Heart left ventricle (tissue), 16 donors: ENCODE results near the gene HTRA2. TPM values are rescaled to one million over a fixed set of nuclear protein-coding genes. Genes with fewer than 3 reads are reported as not detected.

ENCODE experiments used
- ATAC-seq, 4 donors: fragments of 200-7000 bp; cut with Tn5 transposase; one replicate each; pipeline ENCODE4 v1.9.1; 2020 to 2022; ENCODE audit warnings: moderate library complexity in 4 of 4, mild to moderate bottlenecking in 3 of 4, moderate number of reproducible peaks in 1 of 4
- DNase-seq, 5 donors: peaks; one replicate each; pipeline ENCODE4 v3.0.0-alpha.2; 2020
- H3K27ac ChIP-seq, 12 donors: fragments of 200-600 bp; sonication (generic) in 4 of 12; one replicate each; pipeline versions ENCODE4 v1.5.0 to v1.8.0; 2016 to 2022; ENCODE audit warnings: mild to moderate bottlenecking in 2 of 12
- H3K27me3 ChIP-seq, 9 donors: fragments of 200-600 bp; sonication (generic) in 2 of 9; one replicate each; pipeline versions ENCODE4 v1.5.1 to v1.8.0; 2016 to 2022; ENCODE audit warnings: mild to moderate bottlenecking in 3 of 9
- H3K36me3 ChIP-seq, 9 donors: fragments of 200-600 bp; sonication (generic) in 2 of 9; one replicate each; pipeline versions ENCODE4 v1.5.0 to v1.8.0; 2018 to 2022; ENCODE audit warnings: mild to moderate bottlenecking in 2 of 9
- H3K4me1 ChIP-seq, 12 donors: fragments of 200-600 bp; sonication (generic) in 4 of 12; one replicate each; pipeline versions ENCODE4 v1.5.0 to v1.8.0; 2016 to 2022; ENCODE audit warnings: mild to moderate bottlenecking in 3 of 12
- H3K4me3 ChIP-seq, 12 donors: fragments of 200-600 bp; sonication (generic) in 4 of 12; one replicate each; pipeline versions ENCODE4 v1.5.0 to v1.8.0; 2017 to 2022; ENCODE audit warnings: mild to moderate bottlenecking in 9 of 12, moderate library complexity in 4 of 12
- H3K9me3 ChIP-seq, 12 donors: fragments of 200-600 bp; sonication (generic) in 4 of 12; one replicate each; pipeline versions ENCODE4 v1.5.0 to v1.8.0; 2016 to 2022; ENCODE audit warnings: mild to moderate bottlenecking in 1 of 12
- POLR2A ChIP-seq, 2 donors: fragments of 450-650 bp; IDR thresholded peaks; one replicate each; pipeline ENCODE4 v1.6.1; 2017; ENCODE audit warnings: antibody characterized with exemption in 2 of 2, mild to moderate bottlenecking in 2 of 2, moderate library complexity in 2 of 2
- WGBS, 4 donors: extraction: QIAGEN DNeasy Blood & Tissue Kit in 2 of 4; methylation state at CpG; one replicate each; pipeline versions ENCODE4 v1.1.5 to v1.1.7; 2013 to 2018; 5-methylcytosine and 5-hydroxymethylcytosine counted together
- intact Hi-C, 10 donors: fragments of 100-400 bp; cut with DNase I; formaldehyde crosslinking; loops; one replicate each; pipeline versions ENCODE4 v1.11.1 to v1.14.2; 2022
- polyA plus RNA-seq, 2 donors: library from polyadenylated mRNA; stranded (reverse); fragments of 200-250 nt; gene quantifications; one replicate each; pipeline ENCODE4 v1.2.3, GENCODE V29; 2013
- total RNA-seq, 9 donors: library from RNA; depleted of rRNA in 2 of 9; stranded (reverse); fragments of >200 nt in 2 of 9; fragmentation: NEBNext Ultra II Directional in 3 of 9; extraction: Animal tissue kit (Norgen Biotek cat#: 25700) in 3 of 9; gene quantifications; one replicate each; pipeline versions ENCODE4 v1.1.0 to v1.2.4, GENCODE V29; 2016 to 2023
- TF ChIP-seq, protein P1 (sequence below), 12 donors: fragments of 200-600 bp; sonication (generic) in 4 of 12; IDR thresholded peaks; one replicate each; pipeline versions ENCODE4 v1.5.0 to v1.8.0; 2018 to 2022; ENCODE audit warnings: antibody characterized with exemption in 12 of 12, mild to moderate bottlenecking in 5 of 12
- donor health status: ischemic (EF 13 %, LVEDD 7.1; RV severe dilation, severe dysfunction).
- donor health status: healthy with polysubstance abuse.
- donor health status: DM: no; HTN: yes; CAD: no.
- donor health status: DM: no; HTN: no; CAD: no.
- donor health status: ischemic (EF 25% LVEDD 6.9; RV normal size, moderate dysfunction).
- donor health status: ischemic (EF 25% LVEDD 5.7; RV mildly dilated, moderate dysfunction).
- donor health status: healthy.
- donor health status: DM: yes; HTN: yes; CAD: no.
- donor health status: ischemic (EF 35%, LVEDD 5.7; RV mildly dilated, moderate dysfunction).
- donor health status: nonischemic (EF 11% LVEDD 7.7; RV severe dilation, severe dysfunction).
- donor health status: DM: yes; HTN: yes; CAD: no.
- donor health status: PGD.
- donor health status: ischemic (EF 29% LVEDD 5.4; RV normal size, mild dysfunction).
- donor health status: nonischemic (EF 23%, LVEDD 6.1; RV moderate dilation, normal function).

HTRA2 gene
- total and polyA plus RNA-seq, 11 donors: 23.6 to 45.4 (median 24.8) TPM

DNA sequence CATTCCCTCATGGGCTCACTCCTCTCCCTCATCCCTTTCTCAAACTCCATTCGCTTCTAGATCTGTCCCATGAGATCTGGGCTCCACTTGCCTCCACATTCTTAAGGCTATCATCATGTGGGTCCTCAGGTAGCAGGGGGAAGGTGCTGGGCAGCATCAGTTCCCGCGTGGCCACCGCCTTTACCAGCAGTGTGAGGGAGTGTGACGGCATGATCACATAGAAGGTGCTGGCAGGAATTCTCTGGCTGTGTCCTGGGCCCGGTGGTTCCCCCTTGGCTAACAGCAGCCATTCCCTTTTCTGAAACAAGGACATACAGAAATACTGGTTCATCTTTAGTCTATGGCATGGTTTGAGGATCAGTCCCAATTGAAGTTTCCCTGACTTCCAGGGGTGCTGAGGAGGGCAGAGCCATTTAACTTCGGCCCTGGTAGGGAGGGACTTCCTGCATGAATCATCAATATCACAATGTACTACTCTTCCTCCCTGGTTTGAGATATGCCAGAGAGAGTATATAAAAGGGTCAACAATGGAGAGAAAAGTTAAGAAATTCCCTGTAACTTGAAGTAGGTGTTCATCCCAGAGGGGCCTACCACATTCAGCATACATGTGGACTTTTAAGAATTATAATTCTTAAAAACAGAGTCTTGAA, 32.5 kb downstream of the HTRA2 start:
- TF ChIP-seq, protein P1, sequence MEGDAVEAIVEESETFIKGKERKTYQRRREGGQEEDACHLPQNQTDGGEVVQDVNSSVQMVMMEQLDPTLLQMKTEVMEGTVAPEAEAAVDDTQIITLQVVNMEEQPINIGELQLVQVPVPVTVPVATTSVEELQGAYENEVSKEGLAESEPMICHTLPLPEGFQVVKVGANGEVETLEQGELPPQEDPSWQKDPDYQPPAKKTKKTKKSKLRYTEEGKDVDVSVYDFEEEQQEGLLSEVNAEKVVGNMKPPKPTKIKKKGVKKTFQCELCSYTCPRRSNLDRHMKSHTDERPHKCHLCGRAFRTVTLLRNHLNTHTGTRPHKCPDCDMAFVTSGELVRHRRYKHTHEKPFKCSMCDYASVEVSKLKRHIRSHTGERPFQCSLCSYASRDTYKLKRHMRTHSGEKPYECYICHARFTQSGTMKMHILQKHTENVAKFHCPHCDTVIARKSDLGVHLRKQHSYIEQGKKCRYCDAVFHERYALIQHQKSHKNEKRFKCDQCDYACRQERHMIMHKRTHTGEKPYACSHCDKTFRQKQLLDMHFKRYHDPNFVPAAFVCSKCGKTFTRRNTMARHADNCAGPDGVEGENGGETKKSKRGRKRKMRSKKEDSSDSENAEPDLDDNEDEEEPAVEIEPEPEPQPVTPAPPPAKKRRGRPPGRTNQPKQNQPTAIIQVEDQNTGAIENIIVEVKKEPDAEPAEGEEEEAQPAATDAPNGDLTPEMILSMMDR (IDR thresholded peaks at IDR 0.05): no peak
- TF ChIP-seq POLR2A (IDR thresholded peaks at IDR 0.05): no peak
- WGBS, 4 donors: 75 to 79% (median 77%) methylated on average over 7 of the region's 7 CpGs
- intact Hi-C loops: no loop called here
- peaks cover 0 to 9% (median 0%) of the 10 kb centered on the region in 12 donors for H3K4me1 ChIP-seq
- ATAC-seq (no peak), DNase-seq (no peak)
- H3K4me3 ChIP-seq: no peak overlapping the region
- peaks cover 0 to 10% (median 0%) of the 10 kb centered on the region in 9 donors for H3K27me3 ChIP-seq
- H3K36me3 ChIP-seq: peaks cover 0 to under 1% (median 0%) of the 10 kb centered on the region in 9 donors
- no peak overlapping the region for H3K27ac ChIP-seq
- no peaks in the 10 kb centered on the region for H3K9me3 ChIP-seq

DNA sequence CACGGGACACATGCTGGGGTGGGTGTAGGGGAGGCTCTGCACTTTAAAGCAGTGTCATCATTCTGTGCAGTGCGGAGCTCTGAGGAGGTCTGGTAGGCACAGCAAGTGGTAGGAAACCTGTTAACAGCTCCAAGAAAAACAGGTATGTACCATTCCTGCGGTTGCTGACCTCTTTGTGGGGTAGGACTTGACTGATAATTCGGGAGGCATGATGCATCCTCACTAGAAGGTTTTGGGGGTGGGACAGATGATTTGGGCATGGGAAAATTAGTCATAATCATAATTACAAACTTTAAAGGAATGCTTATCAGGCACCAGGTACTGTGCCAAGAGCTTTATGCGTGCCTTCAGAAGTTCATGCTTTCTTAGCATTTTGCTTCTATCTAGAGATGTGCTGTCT, 34.5 kb downstream of the HTRA2 start:
- H3K27me3 ChIP-seq: peaks cover 0 to 10% (median 0%) of the 10 kb centered on the region in 9 donors
- no peaks in the 10 kb centered on the region for H3K9me3 ChIP-seq
- H3K4me3 ChIP-seq: no peak overlapping the region
- intact Hi-C loops: no loop called here
- WGBS, 4 donors: 60 to 76% (median 68%) methylated on average over 5 of the region's 5 CpGs
- H3K36me3 ChIP-seq: no peaks in the 10 kb centered on the region
- DNase-seq (no peak), ATAC-seq (no peak)
- no peak for TF ChIP-seq POLR2A (IDR thresholded peaks at IDR 0.05)
- TF ChIP-seq, protein P1 (IDR thresholded peaks at IDR 0.05): no peak
- no peak overlapping the region for H3K27ac ChIP-seq
- H3K4me1 ChIP-seq: peaks cover 0 to 23% (median 0%) of the 10 kb centered on the region in 12 donors

DNA sequence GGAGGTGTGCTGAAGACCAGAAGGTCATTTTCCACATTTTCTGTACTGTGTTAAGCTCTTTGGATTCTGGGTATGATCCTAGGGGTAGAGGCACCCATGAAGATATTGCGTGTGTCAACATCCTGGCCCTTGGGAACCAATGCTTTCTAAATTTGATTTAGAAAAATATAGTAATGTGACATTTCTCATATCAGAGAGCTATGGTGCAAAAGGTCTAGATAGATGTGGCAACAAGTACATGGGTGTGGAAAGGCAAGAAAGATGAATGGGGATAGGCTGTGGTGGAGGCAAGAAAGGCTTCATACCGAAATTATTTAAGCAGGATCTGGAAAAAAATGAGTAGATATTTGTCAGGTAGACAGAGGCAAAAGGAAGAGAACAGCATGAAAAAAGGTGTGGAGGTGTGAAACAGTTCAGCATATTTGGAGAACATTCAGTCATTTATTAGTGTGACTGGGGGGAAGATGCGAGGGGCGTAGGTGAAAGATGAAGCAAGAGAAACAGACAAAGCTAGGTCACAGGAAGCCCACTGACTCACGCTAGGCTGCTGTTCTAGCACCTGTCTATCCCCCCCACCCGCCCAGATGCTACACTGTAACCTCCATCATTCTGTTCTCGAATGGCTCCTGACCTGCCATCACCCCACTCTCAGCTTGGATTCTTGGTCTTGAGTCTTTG, 36.5 kb downstream of the HTRA2 start:
- intact Hi-C loops: no loop called here
- Histone ChIP-seq H3K4me3 (no peak overlapping the region), H3K27me3 (peaks cover 0 to 10% (median 0%) of the 10 kb centered on the region in 9 donors), H3K4me1 (peaks cover 0 to 23% (median 0%) of the 10 kb centered on the region in 12 donors), H3K36me3 (no peaks in the 10 kb centered on the region), H3K9me3 (no peaks in the 10 kb centered on the region), H3K27ac (no peak overlapping the region)
- TF ChIP-seq POLR2A (IDR thresholded peaks at IDR 0.05): no peak
- TF ChIP-seq, protein P1 (IDR thresholded peaks at IDR 0.05): no peak
- DNase-seq (no peak), ATAC-seq (no peak)
- WGBS, 4 donors: 75 to 79% (median 76%) methylated on average over 7 of the region's 7 CpGs

DNA sequence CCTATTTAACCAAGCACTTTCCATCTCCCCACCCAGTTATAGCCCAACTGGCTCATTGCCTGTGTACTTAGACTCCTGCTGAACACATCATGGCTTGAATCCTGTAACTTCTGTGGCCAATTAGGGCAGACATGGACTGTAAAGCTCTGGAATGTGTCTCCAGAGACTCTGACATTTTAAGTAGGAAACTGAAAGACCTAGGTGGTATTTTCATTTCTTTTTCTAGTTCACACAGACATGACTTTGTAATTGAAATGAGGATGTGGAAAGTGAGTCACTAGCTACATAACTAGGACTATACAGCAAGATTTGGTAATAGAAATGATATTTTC, 37.0 kb downstream of the HTRA2 start:
- Histone ChIP-seq H3K36me3 (no peaks in the 10 kb centered on the region), H3K9me3 (no peaks in the 10 kb centered on the region), H3K27me3 (peaks cover 0 to 10% (median 0%) of the 10 kb centered on the region in 9 donors), H3K4me3 (no peak overlapping the region), H3K4me1 (peaks cover 0 to 28% (median 0%) of the 10 kb centered on the region in 12 donors), H3K27ac (no peak overlapping the region)
- intact Hi-C loops: no loop called here
- TF ChIP-seq, protein P1 (IDR thresholded peaks at IDR 0.05): no peak
- no peak for TF ChIP-seq POLR2A (IDR thresholded peaks at IDR 0.05)
- DNase-seq (no peak), ATAC-seq (peak in 2 of 4 donors; percentile 70 to 73)
